Measurements from ENCODE around the gene PCGF2.
"Not testable (repeated sequence)": the region's sequence is repeated elsewhere in the genome, so short reads cannot be mapped to it uniquely, and the experiment has no call there.

PCGF2 gene

GRCh38 chr17:38738007-38738662, 10.0 kb downstream of the PCGF2 start:
- in situ Hi-C loops (cut with MboI; ENCODE audit: low sequenced_read_pairs), result no loop called here

DNA sequence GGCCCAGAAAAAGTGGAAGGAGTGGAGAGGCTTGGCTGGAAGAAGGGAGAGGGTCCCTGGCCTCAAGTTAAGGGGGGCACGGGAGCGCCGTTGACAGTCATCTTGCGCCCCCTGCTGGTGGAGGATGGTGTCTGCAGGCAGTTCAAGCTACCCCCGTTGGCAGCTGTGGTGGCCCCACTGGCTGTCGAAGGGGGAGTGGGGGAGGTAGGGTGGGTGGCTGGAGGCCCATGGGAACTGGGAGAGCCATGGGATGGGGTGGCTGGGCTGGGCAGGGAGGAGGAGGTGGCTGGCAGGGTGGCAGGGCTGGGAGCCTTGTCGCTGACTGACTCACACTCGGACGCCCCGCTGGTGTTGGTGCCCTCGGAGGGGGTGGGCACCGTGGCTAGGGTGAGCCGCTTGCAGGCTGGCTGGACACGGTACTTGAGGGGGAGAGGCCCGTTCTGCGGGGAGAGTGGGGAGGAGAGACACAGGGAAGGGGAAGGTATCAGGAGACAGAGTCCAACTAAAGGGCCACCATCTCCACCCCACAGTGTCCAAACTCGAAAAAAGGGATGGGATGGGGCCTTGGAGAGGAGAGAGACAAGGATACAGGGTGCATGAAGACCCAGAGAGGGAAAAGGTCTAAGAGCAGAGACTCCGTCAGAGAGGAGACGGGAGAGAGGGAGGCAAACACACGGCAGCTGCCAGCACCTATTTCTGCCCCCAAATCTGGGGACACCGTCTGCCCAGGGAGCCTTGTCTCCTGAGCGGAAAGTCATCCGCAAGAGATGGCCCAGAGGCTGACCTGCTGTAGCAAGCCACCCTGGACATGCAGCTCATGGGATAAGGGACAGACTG, 12.8 kb downstream of the PCGF2 start:
- in situ Hi-C loops (cut with MboI; ENCODE audit: low sequenced_read_pairs), result no loop called here

- in situ Hi-C loops (cut with MboI; ENCODE audit: low sequenced_read_pairs), result loop anchor here (5.0 kb wide), 1 partner anchor 57 kb away; no protein-coding TSS in a partner anchor
Observed at GRCh38 chr17:38733982-38734973, 13.9 kb downstream of the PCGF2 start.

DNA sequence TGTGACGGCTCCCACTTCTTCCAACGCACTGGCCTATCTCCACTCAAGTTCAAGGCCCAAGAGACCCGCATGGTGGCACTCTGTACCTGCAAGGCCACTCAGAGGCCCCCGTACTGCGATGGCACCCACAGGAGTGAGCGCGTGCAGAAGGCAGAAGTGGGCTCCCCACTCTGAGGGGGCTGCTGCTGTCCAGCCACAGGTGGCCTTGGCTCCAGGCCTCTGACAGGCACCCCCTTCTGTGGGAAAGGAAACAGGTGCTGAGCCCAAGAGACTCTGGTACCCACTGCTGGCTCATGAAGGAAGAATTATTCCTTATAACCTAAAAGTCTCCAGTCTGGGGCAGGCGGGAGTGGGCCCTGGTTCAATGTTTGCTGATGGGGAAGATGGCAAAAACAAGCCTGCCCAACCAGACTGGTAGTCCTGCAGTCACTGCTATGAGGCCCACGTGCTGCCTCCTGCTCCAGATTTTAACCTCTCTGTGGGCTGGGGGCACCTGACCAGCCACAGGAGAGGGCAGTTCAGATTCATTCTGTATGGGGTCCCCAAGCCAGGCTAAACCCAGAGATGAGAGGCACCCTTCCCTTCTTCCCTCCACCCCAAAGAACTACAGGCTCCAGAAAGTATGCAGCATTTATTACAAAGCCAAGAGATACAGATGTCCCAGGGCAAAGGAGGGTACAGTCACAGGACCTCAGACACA, 14.7 kb downstream of the PCGF2 start:
- in situ Hi-C loops (cut with MboI; ENCODE audit: low sequenced_read_pairs), result loop anchor here (5.0 kb wide), 1 partner anchor 56 kb away; no protein-coding TSS in a partner anchor

DNA sequence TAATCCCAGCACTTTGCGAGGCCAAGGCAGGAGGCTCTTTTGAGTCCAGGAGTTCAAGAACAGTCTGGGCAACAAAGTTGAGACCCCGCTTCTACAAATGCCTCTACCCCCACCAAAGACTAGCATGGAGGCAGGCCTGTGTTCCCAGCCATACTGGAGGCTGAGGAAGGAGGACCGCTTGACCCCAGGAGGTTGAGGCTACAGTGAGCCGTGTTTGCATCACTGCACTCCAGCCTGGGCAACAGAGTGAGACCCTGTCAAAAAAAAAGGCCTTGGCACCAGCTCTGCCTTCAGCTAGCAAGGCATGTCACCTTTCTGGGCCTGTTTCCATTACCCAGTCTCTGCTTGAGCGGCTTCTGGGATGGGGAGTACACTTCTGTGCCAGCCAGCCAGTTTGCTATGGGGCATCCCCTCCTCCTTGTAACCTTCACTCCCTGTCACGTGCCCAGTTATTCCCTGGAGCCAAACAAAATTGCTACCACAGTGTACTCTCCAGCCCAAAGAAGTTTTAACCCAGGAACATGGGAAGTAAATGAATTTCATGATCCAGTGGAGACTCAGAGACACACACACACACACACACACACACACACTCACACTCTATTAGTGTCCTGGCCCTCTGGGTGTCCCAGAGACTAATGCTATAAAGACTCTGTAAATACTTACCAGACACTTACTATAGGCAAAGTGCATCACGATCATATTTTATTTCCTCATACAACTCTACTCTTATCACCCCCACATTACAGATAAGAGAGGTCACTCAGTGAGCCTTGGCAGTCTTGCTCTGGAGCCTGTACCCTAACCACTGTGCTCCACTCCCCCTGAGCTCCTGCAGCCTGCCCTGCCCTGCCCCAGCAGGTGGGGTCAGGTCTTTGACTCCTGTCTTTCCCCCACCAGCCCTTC, 15.5 kb downstream of the PCGF2 start:
- in situ Hi-C loops (cut with MboI; ENCODE audit: low sequenced_read_pairs), result loop anchor here (5.0 kb wide), 1 partner anchor 55 kb away; no protein-coding TSS in a partner anchor

- in situ Hi-C loops (cut with MboI; ENCODE audit: low sequenced_read_pairs), result loop anchor here (5.0 kb wide), 1 partner anchor 54 kb away; no protein-coding TSS in a partner anchor
Observed at GRCh38 chr17:38731526-38732294, 16.4 kb downstream of the PCGF2 start.

- in situ Hi-C loops (cut with MboI; ENCODE audit: low sequenced_read_pairs), result loop anchor here (5.0 kb wide), 1 partner anchor 53 kb away; no protein-coding TSS in a partner anchor
Observed at GRCh38 chr17:38730526-38731379, 17.4 kb downstream of the PCGF2 start.

DNA sequence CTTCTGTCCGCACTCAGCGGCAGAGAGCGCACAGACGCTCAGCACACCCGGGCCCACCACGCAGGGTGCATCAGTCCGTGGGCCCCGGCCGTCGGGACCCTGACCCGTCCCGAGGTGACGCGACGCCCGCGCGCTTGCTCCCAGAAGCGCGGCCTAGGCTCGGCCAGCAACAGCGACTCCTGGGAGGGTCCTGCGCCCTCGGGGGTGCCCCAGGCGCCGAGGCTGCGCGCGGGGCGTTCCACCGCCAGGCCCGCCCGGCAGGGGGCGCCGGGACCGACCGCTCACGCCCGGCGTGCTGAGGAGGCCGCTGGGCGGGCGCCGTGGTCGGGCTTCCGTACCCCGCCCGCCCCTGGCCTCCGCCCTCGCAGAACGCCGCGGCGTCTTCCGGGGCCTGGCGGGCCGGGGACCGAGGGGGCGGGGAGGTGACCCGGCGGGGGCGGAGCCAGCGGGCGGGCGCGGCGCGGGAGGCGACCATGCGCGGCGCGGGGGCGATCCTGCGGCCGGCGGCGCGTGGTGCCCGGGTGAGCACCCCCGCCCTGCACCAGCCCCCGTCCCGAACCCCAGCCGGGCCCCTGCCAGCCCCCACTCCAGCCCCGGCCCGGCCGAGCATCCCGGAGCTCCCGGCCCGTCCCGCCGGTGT, 18.1 kb downstream of the PCGF2 start, which contains the start of gene CISD3:
Gene CISD3, plus strand, starts transcription at position 456 of the 640 bp plus-strand sequence. Its CDS starts 18 bp downstream, at position 474.
- in situ Hi-C loops (cut with MboI; ENCODE audit: low sequenced_read_pairs), result loop anchor here (5.0 kb wide), 1 partner anchor 53 kb away; no protein-coding TSS in a partner anchor

DNA sequence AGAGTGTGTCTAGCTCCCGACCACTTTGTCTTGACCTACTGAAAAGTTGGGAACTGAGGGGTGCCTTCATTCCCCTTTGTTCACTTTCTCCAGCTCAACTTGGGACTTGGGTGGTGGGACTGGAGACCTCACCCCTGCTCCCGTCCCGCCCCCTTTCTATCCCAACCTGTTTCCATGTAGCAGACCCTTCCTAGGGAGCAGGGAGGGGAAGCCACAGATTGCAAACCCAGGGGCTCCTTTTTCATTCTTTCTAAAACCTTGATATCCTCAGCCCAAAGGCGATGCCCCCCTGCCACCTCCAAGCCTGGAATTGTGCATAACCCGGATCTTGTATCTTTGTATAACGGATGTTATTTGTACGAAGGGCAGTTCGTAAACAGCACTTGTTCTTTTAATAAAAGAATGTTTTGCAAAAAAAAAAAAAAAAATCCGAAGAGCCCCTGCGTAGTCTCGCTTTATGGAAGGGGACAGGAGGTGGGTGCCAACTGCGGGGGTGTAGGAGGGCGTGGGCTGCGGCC, 18.7 kb downstream of the PCGF2 start:
- in situ Hi-C loops (cut with MboI; ENCODE audit: low sequenced_read_pairs), result no loop called here

DNA sequence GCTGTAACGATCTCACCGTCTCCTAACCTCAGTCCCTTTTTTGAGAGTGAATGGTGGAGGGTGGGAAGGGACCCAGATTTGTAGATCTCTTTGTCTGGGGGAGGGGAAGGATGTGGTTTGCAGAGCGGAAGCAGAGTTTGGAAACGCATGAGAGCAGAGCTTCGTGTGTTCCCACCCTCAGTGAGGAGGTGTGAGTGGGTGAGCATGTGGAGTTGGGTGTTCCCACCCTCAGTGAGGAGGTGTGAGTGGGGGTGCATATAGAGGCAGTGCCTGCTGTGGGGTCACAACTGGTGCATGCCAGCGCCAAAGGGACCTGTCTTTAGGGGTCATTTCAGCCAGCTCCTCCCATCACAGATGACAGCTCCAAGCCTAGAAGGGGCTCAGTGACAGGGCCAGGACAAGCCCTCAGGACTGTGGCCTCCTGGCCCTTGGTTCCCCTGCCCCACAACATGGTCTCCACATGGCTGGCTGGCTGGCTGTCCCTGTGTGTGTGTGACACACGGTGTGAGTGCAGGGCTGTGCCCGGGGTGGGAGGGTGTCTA, 19.8 kb downstream of the PCGF2 start:
- in situ Hi-C loops (cut with MboI; ENCODE audit: low sequenced_read_pairs), result no loop called here

- in situ Hi-C loops (cut with MboI; ENCODE audit: low sequenced_read_pairs), result no loop called here
Observed at GRCh38 chr17:38727736-38728135, 20.4 kb downstream of the PCGF2 start.

- in situ Hi-C loops (cut with MboI; ENCODE audit: low sequenced_read_pairs), result not testable (repeated sequence)
Observed at GRCh38 chr17:38726145-38726544, 22.0 kb downstream of the PCGF2 start.

DNA sequence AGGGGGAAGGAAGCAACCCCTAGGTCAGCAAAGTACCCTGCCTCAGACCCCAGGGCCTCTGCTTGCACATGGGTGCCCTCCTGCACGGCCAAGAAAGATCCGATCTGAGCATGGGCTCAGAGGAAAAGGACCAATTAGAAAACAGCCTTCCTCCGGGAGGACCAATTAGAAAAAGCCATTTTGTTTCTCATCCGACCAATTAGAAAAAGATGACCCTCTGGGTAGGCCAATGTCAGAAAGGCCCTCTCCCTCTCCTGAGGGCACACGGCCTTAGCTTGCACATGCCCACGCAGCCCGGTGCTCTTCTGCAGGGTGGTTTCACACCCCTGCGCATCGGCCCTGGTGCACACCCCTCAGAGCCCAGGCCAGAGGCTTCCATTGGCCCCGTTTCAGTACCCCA, 23.1 kb downstream of the PCGF2 start:
- in situ Hi-C loops (cut with MboI; ENCODE audit: low sequenced_read_pairs), result no loop called here

DNA sequence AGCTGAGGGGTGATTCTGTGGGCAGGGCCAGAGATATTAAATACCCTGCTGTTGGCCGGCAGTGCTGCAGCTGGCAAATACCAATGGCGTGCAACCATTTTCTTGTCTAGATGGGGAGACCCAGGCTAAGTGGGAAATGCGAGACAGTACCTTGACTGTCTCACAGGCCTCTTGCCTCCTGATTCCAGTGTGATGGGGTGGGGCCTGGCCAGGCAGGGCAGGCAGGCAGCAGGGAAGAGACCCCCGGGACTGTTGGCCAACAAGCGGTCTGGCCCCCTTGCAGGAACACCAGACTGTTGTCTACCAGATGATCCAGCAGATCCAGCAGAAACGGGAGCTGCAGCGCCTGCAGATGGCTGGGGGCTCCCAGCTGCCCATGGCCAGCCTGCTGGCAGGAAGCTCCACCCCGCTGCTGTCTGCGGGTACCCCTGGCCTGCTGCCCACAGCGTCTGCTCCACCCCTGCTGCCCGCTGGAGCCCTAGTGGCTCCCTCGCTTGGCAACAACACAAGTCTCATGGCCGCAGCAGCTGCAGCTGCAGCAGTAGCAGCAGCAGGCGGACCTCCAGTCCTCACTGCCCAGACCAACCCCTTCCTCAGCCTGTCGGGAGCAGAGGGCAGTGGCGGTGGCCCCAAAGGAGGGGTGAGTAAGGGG, 23.7 kb downstream of the PCGF2 start:
- in situ Hi-C loops (cut with MboI; ENCODE audit: low sequenced_read_pairs), result no loop called here

DNA sequence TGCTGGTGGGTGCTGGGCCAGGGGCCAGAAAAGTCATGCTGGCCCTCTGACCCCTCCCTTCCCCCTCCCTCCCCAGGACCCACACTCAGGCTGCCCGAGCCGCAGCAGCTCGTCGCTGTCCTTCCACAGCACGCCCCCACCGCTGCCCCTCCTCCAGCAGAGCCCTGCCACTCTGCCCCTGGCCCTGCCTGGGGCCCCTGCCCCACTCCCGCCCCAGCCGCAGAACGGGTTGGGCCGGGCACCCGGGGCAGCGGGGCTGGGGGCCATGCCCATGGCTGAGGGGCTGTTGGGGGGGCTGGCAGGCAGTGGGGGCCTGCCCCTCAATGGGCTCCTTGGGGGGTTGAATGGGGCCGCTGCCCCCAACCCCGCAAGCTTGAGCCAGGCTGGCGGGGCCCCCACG, 26.3 kb downstream of the PCGF2 start:
- in situ Hi-C loops (cut with MboI; ENCODE audit: low sequenced_read_pairs), result no loop called here

DNA sequence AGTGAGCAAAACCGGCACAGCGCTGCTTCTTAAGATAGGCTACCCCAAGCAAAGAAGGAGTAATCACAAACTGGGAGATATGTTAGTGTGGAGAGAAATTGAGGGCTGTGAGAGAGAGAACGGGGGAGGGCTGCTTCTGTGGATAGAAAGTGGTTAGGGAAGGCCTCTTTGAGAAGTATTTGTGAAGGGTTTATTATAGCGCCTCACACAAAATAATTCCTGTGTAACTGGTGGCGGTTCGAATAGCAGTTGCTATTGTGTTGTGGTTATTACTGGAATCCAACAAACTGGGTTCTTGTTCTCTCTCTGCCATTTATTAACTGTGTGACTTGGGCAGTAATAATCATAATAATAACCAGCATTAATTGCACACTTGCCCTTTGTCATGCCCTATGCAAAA, 27.2 kb downstream of the PCGF2 start:
- in situ Hi-C loops (cut with MboI; ENCODE audit: low sequenced_read_pairs), result no loop called here

Data from HL-60/S4 treated with phorbol 12-myristate 13-acetate at 8.2 ng/mL for 4 days and 3 days (cell line).